ENCODE data around the gene RRP8.

Gene RRP8

DNA sequence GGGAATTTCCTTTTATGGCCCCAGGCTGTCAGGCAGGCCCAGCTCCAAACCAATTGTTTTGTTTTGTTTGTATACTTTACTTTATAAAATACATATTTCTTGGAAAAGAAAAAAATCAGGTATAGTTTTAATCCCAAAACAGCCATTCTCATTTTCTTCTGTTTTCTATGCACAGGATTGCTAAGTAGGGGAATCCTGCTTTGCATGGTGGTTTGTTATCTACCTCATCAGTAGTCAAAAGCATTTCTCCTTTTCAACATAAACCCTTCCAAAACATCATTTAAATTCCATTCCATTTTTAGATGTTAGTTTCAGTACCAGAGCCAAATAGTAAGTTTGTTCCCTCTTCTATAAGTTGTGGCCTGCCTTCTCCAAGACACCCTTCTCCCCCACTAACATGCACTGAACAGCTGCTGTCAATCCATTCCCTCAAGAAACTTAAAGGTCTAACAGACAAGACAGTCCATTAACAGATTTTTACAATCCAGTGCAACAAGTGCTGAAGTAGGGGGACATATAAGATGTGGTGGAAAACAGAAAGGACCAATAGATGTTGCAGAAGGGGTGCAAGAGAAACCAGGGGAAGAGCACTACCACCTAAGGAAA, 3.9 kb upstream of the RRP8 start:
- Histone ChIP-seq H3K27ac (replicated peaks) (no peak overlapping the region; the same call in 1 of the 2 replicates), H3K4me3 (replicated peaks; ENCODE audit: insufficient read depth, low read length) (no peak overlapping the region), H3K27me3 (ENCODE audit: insufficient read depth, poor library complexity, severe bottlenecking) (no peaks in the 10 kb centered on the region)
- TF ChIP-seq POLR2AphosphoS5 (IDR thresholded peaks at IDR 0.05; ENCODE audit: low read depth) (no peak), SPI1 (IDR thresholded peaks at IDR 0.05; ENCODE audit: borderline replicate concordance, low read depth) (no peak), GABPA (IDR thresholded peaks at IDR 0.05; ENCODE audit: low read depth) (no peak)
- TF ChIP-seq, protein P1, sequence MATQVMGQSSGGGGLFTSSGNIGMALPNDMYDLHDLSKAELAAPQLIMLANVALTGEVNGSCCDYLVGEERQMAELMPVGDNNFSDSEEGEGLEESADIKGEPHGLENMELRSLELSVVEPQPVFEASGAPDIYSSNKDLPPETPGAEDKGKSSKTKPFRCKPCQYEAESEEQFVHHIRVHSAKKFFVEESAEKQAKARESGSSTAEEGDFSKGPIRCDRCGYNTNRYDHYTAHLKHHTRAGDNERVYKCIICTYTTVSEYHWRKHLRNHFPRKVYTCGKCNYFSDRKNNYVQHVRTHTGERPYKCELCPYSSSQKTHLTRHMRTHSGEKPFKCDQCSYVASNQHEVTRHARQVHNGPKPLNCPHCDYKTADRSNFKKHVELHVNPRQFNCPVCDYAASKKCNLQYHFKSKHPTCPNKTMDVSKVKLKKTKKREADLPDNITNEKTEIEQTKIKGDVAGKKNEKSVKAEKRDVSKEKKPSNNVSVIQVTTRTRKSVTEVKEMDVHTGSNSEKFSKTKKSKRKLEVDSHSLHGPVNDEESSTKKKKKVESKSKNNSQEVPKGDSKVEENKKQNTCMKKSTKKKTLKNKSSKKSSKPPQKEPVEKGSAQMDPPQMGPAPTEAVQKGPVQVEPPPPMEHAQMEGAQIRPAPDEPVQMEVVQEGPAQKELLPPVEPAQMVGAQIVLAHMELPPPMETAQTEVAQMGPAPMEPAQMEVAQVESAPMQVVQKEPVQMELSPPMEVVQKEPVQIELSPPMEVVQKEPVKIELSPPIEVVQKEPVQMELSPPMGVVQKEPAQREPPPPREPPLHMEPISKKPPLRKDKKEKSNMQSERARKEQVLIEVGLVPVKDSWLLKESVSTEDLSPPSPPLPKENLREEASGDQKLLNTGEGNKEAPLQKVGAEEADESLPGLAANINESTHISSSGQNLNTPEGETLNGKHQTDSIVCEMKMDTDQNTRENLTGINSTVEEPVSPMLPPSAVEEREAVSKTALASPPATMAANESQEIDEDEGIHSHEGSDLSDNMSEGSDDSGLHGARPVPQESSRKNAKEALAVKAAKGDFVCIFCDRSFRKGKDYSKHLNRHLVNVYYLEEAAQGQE (IDR thresholded peaks at IDR 0.05; ENCODE audit: insufficient replicate concordance, low read depth), result no peak
- TF ChIP-seq, protein P2, sequence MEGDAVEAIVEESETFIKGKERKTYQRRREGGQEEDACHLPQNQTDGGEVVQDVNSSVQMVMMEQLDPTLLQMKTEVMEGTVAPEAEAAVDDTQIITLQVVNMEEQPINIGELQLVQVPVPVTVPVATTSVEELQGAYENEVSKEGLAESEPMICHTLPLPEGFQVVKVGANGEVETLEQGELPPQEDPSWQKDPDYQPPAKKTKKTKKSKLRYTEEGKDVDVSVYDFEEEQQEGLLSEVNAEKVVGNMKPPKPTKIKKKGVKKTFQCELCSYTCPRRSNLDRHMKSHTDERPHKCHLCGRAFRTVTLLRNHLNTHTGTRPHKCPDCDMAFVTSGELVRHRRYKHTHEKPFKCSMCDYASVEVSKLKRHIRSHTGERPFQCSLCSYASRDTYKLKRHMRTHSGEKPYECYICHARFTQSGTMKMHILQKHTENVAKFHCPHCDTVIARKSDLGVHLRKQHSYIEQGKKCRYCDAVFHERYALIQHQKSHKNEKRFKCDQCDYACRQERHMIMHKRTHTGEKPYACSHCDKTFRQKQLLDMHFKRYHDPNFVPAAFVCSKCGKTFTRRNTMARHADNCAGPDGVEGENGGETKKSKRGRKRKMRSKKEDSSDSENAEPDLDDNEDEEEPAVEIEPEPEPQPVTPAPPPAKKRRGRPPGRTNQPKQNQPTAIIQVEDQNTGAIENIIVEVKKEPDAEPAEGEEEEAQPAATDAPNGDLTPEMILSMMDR (IDR thresholded peaks at IDR 0.05; ENCODE audit: insufficient read depth, low read length), result no peak
- no peak for DNase-seq (ENCODE audit: low read depth in 1 of 2, low spot score in 1 of 2)

DNA sequence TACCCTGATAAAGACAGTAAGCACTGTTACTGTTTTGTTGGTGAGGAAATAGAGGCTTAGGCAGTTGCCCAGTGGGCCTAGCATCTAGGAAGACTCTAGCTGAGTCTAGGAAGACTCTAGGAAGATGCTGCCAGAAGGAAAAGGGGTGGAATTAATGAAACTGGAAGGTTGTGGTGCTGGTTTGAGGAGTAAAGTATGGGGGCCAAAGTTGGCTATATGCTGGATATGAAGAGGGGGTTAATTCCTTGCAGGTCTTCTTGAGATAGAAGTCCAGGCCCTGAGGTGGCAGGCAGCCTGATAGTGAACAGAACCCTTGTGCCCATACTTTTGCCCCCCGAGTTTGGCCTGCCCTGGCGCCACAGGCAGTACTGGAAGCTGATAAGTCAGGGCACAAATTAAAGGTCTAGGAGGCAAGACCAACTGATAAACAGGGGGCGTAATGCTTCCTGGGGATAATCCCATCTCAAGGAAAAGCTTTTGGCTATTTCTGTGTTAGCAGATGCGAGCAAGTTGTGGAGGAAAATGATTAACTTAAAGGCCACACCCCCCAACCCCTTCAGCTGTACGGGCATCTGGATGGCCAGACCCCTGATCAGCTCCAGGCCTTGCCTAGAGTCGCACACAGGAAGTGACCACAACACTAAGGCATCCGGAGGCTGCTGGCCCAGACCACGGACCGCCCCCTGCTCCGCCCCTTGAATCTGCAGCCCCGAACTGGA, 3.2 kb upstream of the RRP8 start:
- Histone ChIP-seq H3K4me3 (replicated peaks; ENCODE audit: insufficient read depth, low read length) (no peak overlapping the region), H3K27me3 (ENCODE audit: insufficient read depth, poor library complexity, severe bottlenecking) (no peaks in the 10 kb centered on the region), H3K27ac (replicated peaks) (0 out of 2 replicates have a peak overlapping the region, but pooled peaks have one; percentile 3)
- DNase-seq (ENCODE audit: low read depth in 1 of 2, low spot score in 1 of 2), result peak in 1 of 2 experiments; percentile 70
- TF ChIP-seq GABPA (IDR thresholded peaks at IDR 0.05; ENCODE audit: low read depth), result no peak
- TF ChIP-seq POLR2AphosphoS5 (IDR thresholded peaks at IDR 0.05; ENCODE audit: low read depth), result no peak
- TF ChIP-seq, protein P1 (IDR thresholded peaks at IDR 0.05; ENCODE audit: insufficient replicate concordance, low read depth), result no peak
- TF ChIP-seq, protein P2 (IDR thresholded peaks at IDR 0.05; ENCODE audit: insufficient read depth, low read length), result no peak
- TF ChIP-seq SPI1 (IDR thresholded peaks at IDR 0.05; ENCODE audit: borderline replicate concordance, low read depth), result no peak

DNA sequence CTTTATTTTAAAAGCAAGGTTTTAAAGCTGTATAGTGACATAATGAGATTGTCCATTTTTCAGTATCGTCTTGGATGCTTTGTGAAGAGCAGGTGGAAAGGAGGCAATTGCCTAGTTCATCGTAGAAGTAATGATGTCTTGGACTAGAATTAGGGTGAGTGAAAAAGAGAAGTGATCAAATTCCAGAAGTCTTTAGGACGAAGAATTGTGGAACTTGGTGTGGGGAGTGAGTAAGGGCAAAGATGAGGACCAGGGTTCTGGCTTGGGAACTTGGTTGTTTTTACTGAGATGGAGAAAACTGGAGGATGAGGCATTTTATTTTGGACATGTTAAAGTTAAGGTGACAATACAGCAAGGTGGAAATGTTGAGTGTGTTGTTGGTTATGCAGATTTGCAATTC, 1.4 kb upstream of the RRP8 start:
- peak; percentile 73; the same call in 1 of the 2 replicates for TF ChIP-seq SPI1 (IDR thresholded peaks at IDR 0.05; ENCODE audit: borderline replicate concordance, low read depth)
- TF ChIP-seq POLR2AphosphoS5 (IDR thresholded peaks at IDR 0.05; ENCODE audit: low read depth), result no peak
- peak overlapping the region; percentile 78 for H3K27ac ChIP-seq (replicated peaks)

DNA sequence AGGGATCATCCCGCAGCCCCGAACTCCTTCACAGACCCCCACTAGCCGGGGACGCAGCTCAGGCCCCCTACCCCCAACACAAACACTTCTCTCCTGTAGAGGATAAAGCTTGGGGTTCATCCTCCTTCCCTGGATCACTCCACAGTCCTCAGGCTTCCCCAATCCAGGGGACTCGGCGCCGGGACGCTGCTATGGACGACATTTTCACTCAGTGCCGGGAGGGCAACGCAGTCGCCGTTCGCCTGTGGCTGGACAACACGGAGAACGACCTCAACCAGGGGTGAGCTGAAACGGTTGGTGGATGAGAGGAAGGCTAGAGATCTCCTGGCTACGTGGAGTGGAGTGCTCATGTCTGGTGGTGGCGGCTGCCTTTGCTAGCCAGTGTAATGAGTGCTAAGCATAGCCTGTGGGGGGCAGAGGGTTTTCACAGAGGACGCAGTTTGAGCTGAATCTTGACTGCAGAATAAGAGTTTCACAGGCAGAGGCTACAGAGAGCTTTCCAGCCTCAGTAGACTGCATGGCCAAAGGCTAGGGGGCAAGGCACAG, 738 bp upstream of the RRP8 start:
- H3K27ac ChIP-seq (replicated peaks), result peak overlapping the region; percentile 78
- no peaks in the 10 kb centered on the region for H3K27me3 ChIP-seq (ENCODE audit: insufficient read depth, poor library complexity, severe bottlenecking)
- TF ChIP-seq POLR2AphosphoS5 (IDR thresholded peaks at IDR 0.05; ENCODE audit: low read depth) (no peak; the same call in 1 of the 2 replicates), SPI1 (IDR thresholded peaks at IDR 0.05; ENCODE audit: borderline replicate concordance, low read depth) (no peak), GABPA (IDR thresholded peaks at IDR 0.05; ENCODE audit: low read depth) (no peak)
- TF ChIP-seq, protein P2 (IDR thresholded peaks at IDR 0.05; ENCODE audit: insufficient read depth, low read length), result no peak
- TF ChIP-seq, protein P1 (IDR thresholded peaks at IDR 0.05; ENCODE audit: insufficient replicate concordance, low read depth), result no peak
- peak overlapping the region; percentile 90 for H3K4me3 ChIP-seq (replicated peaks; ENCODE audit: insufficient read depth, low read length)
- DNase-seq (ENCODE audit: low read depth in 1 of 2, low spot score in 1 of 2), result peak in 1 of 2 experiments; percentile 68

More for the DNA sequence above, 1.4 kb upstream of the RRP8 start:
- DNase-seq (ENCODE audit: low read depth in 1 of 2, low spot score in 1 of 2), result no peak
- Histone ChIP-seq H3K27me3 (ENCODE audit: insufficient read depth, poor library complexity, severe bottlenecking) (no peaks in the 10 kb centered on the region), H3K4me3 (replicated peaks; ENCODE audit: insufficient read depth, low read length) (peak overlapping the region; percentile 90)

Measured in HL-60 (cell line).